CD4-positive, alpha-beta T cell treated with Interleukin-15 for 1 hour (primary cell): Measurements from ENCODE around the gene PPP1R26.

Source experiments
- DNase-seq: peaks from one replicate; pipeline ENCODE4 v3.0.0-alpha.2; 2020

The PPP1R26 gene

DNA sequence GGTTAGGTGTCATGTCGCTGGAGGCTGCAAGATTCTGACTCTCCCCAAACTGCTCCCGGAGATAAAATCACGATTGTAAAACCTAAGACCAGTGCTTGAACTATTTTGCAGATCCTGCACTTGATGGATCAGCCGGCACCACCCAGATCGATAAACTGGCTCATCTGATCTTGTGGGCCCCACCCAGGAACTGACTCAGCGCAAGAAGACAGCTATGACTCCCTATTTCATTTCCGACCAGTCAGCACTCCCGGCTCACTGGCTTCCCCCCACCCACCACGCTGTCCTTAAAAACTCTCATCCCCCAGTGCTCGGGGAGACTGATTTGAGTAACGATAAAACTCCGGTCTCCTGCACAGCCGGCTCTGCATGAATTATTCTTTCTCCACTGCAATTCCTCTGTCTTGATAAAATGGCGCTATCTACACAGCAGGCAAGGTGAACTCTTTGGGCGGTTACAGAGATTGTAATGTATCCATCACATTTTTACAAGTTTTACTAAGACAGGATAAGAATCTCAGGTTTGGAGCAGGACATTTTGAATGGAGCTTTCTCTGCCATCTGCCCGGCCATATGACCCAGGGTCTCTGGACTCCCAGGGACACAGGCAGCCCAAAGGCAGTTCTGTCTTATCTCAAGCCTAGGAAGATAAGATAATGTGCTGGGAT, 10.6 kb upstream of the PPP1R26 start:
- peak; percentile 27 for DNase-seq

DNA sequence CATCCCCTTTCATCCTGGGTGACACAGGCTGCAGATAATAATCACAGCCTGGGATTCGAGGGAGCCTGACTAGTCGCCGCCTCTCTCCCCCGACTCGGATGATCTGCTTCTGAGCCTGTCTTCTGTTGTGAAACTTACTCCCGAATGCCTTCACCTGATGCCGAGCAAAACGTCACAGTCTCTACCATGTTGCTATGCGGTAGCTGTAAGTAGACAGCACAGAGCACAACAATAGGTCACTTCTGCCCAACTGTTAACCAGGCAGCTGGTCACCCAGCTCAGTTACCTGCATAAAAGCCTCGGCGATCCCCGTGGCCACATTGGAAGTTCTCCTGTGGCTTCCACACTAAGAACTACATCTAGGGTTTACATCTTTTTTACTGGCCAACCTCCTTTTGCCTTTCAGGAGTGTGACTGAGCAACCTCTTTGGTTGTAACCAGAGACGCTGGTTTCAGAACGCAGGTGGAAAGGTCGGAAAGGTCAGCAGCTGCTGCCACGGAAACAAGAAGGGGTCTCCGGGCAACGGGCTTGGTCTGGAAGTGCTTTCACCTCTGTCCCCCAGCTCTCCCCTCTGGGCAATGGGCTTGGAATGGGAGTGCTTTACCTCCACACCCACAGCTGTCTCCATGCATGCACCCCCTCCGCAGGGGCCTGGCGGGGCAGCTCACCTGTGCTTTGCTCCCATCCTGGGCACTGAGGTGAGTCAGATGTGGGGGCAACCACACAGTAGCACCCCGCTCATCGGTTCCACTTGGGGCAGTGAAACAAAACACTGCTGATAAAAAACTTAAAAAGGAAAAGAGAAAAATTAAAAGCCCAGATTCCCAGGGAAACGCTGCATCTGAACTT, 7.6 kb upstream of the PPP1R26 start:
- DNase-seq = no peak

DNA sequence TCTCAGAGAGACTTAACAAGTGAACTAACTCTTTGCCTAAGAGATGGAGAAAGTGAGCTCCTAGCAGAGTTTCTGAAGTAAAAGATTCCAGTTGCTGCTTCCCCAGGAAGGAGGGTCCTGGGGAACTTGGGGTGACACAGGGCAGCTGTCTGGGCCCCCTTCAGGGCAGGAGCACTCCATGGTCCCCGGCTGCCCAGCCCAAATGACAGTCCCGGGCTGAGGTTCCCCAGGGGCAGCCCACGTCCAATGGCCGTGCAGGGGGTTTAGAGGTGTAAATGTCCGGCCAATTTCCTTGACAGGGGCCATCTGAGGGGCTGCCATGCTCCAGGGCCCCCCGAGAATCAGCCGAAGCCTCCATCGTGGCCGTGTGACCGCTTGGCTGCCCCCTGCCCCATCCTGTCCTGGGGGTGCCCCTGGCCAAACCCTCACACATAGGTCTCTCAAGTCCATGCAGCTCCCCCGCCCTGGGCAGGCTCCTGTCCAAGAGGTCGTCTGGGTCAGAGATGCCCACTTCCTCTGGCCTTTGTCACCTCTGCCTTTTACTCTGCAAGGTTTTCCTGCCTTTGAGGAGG, 5.5 kb upstream of the PPP1R26 start:
- no peak for DNase-seq

DNA sequence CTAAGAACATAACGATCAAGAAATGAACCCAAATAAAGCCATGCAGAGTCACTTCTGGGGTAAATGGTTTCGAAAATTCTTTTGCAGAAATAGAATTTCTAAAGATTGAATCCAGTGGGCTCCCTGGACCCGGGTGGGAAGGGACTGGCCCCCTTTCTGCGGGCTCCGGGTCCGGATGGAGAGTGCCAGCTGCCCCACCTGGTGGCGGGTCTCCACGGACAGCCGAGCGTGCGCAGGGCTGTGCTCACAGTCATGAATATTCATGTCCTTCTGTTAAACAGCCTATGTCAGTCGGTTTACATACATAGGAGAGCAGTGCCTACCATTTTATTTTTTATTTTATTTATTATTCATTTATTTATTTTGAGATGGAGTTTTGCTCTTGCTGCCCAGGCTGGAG, 4.7 kb upstream of the PPP1R26 start:
- no peak for DNase-seq

DNA sequence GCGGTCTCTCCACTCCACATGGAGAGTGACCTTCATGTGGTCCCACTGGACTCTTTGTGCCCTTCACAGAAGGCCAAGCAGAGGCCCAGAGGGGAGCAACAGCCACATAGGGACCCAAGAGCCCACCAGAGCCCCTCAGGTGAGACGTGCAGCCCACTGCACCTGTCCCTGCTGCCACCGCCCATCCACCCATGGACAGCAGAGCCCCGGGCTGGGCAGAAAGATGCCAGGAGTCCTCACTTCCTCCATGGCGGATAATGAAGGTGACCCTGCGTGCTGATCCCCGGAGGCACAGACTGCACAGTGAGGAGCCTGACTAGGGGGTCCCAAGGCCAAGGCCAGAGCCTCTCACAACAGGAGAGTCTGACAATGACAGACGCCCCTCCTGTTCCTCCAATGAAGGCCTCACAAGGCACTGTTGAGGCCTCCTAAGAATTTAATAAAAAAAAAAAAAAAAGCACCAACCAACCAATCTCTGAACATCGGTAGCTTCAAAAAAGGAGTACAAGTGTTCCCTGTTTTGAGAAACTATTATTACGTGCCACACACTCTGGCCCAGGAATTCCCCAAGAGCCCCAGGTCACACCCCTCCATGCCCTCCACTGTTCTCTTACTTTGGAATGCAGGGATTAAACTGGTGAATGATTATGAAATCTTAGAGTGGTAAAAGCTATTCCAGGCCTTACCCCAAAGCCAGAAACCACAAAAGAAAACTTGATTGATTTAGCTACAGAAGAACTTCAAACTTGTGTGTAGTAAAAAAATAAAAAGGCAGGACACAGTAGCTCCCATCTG, 2.8 kb upstream of the PPP1R26 start:
- no peak for DNase-seq

DNA sequence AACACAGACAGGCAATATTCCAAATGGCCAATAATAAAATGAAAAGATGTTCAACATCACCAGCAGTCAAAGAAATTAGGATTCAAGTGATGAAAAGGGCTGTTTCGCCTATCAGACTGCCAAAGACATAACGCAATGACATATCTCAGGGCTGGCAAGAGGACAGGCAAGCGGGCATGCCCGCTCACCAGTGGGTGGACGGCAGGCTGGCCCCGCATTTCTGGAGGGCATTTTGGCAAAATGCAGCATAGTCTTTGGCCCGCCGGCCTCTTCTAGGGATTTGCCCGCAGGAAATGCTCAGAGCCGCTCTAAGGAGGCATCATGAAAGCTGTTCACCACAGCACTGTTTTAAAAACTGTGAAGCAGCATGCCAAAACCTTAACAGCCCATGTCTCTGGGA, 1.4 kb upstream of the PPP1R26 start:
- no peak for DNase-seq

DNA sequence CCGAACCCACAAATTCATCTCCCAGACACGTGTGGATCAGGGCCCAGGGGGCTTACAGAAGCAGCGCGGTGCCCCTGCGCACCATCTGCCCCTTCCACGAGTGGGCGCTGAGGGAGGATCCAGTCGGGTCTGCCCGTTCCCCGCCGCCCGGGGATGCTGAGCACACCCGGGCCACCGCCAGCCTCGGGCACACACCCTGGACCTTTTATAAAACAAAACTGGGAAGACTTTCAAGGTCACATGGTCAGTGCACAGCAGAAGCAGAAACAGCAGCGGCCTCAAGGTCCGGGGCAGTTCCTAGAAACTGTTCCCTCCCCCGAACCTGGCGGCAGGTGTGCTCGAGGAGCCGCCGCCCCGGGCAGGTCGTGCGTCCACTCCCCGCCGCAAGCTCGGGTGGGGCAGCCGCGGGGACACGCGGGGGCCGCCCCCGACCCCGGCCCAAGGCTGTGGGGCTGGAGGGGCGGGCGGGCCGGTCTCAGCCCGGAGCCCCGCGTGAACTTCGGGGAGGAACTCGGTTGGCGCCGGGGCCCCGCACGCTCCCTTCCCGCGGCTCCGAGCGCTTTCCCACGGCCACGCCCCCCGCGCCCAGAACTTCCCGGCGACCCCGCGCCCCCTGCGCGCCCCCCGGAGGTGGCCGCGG, 633 bp upstream of the PPP1R26 start:
- no peak for DNase-seq

DNA sequence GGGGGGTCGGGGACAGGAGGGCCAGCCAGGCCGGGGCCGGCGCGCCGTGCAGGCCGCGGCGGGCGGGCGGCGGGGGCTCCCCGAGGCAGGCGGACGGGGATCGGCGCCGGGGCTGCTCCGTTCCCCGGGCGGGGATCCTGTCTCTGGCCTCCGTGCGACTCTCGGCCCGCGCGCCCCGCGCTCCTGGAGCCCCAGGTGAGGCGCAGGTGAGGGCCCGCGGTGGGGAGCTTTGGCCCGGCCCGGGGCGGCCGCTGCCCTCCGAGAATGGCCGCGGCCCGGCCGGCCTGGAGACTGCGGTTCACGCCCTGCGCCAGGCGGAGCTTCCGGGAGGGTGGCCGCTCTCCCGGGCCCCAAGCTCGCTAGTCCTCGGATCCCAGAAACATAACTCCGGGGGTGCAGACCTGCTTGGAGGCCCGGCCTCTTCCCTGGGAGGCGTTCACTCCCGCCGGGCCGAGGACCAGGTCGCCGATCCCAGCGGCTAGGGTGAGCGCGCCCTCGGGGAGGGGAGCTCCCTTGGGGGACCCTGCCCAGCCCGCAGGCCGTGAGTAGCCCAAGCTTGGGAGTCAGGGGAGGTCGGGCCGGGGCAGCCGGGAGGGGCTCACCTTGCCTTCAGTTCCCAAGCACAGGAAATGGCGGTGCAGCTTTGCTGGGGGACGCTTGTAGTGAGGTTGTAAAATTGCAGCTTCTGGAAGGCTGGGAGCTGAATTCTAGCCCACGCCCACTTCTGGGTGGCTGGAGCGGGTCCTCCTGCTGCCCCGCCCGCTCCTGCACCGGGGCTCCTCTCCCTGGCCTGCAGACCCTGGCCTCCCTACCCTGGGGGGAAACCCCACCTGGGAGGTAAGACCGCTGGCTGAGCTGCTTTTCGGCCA, 723 bp downstream of the PPP1R26 start:
- DNase-seq = no peak

DNA sequence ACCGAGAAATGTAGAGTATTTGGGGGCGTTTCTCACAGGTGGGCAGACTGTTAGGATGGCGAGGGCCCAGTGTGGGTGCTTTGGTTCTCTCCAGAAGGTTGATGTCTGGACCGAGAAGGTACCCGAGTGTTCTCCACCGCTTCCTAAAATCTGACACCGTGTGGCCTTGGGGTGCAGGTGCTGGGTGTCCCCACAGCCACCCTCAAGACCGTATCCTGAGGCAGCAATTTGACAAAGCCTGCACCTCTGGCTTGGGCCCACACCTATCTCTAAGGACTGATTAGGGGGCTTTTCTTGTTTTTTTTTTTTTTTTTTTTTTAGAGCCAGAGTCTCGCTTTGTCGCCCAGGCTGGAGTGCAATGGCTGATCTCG, 1.3 kb downstream of the PPP1R26 start:
- no peak for DNase-seq

DNA sequence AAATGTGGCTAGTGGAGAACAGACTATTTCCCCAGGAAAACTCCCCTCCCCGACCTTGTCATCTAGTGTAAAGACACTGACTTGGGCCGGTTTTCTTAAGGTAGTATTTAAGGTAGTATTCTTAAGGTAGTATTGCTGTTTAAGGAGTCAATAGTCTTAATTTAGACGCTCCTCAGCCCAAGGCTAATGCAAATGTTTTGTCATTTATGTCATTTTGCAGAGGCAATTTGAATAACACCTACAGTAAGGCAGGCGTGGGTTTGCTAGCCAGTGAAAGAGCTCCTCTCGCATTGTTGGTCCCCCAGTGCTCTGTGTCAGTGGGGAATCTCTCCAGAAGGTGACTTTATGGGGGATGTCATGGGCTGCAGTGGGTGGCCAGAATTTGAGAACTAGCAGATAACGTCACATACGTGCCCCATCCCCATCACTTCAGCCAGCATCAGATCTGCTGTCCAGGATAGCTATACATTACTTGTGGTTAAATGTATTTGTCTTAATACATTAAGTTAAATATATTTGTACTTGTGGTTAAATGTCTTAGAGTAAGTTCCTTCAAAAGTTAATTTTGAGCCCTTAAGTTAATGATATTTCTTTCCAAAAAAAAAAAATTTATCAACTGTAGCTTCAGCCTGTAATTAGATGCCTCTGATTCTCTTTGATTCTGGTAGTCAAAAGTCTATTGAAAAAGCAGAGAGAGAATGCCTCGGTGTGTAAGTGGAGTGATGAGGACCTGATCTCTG, 2.6 kb downstream of the PPP1R26 start:
- DNase-seq = no peak

DNA sequence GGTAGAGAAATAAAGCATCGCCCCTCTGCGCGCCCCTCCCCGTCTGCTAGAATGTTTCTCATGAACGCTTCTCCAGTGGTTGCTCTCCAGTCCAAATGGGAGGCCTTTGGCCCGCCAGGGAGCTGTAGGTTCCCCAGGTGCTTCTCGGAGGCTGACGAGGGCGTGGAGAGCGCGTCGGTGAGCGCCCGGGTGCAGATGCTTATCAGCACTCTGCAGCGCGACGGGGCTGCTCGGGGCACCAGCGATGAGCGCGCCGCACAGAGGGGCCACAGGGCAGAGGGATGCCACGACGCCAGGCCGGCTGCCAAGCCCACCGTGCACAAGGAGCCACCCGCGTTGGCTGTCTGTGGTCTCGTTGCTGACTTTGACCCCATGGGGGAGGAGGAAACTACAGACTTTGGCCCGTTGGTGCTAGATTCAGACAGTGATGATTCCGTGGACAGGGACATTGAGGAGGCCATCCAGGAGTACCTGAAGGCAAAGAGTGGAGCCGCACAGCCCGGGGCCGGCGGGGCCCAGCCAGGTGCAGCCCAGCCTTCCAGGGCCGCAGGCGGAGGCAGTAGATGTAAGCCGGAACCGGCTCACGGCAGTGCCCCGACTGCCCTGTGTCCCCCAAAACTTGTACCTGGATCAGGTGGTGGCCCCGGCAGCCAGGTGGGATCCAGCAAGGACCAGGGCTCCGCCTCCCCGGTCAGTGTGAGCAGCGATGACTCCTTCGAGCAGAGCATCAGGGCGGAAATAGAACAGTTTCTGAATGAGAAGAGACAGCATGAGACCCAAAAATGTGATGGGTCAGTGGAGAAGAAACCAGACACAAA, 5.1 kb downstream of the PPP1R26 start:
- DNase-seq = no peak

DNA sequence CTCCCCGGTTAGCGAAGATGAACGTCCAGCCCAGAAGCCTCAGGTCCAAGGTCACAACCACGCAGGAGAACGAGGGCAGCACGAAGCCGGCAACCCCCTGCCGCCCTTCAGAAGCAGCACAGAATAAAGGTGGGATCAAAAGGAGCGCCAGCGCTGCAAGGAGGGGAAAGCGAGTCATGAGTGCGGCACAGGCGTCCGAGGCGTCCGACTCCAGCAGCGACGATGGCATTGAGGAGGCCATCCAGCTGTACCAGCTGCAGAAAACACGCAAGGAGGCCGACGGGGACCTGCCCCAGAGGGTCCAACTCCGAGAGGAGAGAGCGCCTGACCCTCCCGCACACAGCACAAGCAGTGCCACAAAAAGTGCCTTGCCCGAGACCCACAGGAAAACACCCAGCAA, 5.8 kb downstream of the PPP1R26 start:
- no peak for DNase-seq

DNA sequence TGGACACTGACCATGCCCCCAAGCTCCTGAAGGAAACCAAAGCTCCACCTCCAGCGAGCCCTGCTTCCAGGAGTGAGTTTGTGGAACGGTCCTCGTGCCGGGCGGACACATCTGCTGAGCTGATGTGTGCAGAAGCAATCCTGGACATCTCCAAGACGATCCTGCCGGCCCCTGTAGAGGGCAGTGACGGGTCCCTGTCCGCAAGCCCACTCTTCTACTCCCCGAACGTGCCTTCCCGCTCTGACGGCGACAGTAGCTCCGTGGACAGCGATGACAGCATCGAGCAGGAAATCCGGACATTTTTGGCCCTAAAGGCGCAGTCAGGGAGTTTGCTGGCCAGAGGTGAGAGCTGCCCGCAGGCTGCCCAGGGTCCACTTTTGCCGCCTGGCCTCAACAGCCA, 6.2 kb downstream of the PPP1R26 start:
- DNase-seq = no peak

DNA sequence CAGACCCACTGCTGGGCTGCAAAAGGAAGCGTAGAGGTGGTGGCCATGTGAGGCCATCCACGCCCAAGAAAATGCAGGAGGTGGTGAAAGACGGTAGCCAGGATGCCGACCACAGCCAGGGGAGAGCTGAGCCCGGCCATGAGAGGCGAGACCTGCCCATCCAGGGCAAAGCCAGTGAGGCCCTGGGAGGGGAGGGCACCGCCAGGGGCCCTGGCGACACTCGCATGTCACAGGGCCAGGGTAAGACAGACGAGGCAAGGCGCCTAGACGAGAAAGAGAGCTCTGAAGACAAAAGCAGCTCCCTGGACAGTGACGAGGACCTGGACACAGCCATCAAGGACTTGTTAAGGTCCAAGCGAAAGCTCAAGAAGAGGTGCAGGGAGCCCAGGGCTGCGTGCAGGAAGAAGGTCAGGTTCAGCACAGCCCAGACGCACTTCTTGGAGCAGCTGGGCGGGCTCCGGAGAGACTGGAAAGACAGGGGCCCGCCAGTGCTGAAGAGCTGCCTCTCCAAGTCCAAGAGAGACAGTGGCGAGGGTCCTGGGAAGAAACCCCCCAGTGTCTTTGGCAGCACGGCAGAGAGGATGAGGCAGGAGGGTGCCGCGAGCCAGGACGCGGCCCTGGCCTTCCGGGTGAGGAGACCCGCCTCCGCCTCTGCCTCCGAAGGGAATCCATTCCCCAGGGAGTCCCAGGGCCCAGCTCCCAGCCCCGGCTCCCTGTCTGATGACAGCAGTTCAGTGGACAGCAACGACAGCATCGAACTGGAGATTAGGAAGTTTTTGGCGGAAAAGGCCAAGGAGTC, 6.9 kb downstream of the PPP1R26 start:
- no peak for DNase-seq

DNA sequence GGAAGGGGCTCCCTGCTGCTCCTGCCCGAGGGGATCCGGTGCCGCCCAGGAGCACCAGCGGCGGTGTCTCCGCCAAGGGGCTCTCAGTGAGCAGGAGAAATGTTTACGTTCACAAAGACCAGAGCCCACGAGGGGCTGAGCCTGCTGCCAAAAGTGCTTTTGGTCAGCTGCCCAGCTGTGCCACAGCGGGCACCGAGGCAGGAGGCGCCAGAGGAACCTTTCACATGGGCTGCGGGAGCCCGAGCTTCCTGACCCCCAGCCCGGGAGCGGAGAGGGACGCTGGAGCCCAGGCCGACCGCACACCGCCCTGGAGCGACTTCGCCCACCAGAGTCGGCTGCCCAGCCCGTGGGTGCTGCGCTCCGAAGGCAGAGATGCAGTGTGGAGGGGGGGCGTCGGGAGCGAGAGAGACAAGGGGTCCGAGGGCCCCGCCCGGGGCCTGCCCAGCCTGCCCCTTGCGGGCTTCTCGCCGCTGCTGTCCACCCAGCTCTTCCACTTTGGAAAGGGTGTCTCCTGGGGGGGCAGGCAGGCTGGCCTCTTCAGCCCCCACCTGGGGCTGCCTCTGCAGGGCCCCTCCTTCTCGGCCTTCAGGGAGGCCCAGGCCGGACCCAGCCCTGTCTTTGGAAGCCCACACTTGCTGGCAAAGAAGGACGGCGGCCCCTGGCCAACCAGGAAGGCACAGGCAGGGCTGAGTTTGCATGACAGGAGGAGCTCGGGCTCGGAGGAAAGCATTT, 7.9 kb downstream of the PPP1R26 start:
- no peak for DNase-seq

DNA sequence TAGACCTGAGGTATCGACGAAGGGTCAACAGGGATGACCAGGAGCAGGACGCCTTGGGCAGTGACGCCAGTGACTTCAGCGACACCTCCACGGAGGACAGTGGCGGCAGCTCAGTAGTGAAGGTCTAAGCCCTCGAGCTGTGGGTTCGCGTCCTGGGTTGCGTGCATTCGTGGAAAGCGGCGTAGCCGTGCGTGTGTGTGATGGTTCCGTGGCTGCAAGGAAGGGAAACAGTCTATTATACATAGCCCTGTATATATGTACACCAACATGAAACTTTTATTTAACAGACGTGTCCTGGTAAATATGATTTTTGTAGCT, 8.4 kb downstream of the PPP1R26 start:
- no peak for DNase-seq

DNA sequence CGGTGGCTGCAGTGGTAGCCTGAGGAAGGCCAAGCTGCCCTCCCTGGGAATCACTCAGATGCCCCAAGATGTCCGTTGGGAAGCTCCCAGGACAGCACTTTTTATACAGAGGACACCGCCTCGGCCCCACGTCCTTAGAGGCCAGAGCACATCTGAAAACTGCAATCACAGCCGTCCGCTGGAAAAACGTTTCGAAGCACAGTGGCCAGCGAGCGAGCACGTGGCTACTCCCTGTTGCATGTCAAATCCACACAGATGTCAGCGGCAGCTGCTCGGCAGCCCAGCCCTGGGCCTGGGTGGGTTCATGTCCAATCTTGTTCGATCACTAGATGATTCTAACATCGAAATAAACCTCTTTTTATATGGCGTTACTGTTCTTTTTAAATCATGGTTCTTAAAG, 8.9 kb downstream of the PPP1R26 start:
- DNase-seq = no peak

DNA sequence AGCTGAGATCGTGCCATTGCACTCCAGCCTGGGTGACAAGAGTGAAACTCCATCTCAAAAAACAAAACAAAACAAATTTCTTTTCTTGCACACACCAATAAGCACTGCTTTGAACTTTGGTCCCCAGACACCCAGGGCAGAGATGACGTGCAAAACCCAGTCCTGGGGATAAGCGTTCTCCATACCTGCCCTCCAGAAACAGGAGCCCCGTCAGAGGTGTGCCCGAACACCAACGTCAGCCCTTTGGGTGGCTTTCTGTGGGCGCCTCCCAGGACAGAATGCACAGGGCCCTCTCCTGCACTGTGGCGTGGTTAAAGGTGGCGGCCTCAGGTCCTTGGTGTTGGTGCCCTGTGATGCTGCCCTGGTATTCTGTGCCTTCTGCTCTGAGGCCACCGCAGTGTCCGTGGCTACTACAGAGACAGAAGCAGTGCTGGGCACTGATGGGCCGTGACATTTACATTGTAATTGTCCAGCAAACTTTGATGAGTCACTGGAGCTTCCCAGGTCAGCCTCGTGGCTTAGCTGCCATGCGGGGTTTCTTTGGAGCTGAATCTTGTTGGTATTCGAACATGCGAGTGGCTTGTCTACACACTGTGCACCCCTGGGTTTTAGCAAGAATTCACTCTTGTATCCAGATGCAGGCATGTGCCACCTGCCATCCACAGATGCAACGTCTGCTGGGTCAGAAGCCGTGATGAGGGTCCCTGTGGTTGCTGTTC, 9.8 kb downstream of the PPP1R26 start:
- DNase-seq = no peak
